ENCODE measurements around the gene MEOX1.

GRCh38 chr17:43640491-43641252 lies 21.1 kb downstream of the MEOX1 start:
- TF ChIP-seq CTCF (conservative IDR thresholded peaks at IDR 0.05; ENCODE audit: low read depth, low read length) (no peak), EZH2phosphoT487 (IDR thresholded peaks at IDR 0.05; ENCODE audit: borderline replicate concordance, low read length) (no peak), EZH2 (IDR thresholded peaks at IDR 0.05; ENCODE audit: low read length, unreplicated experiment) (no peak)

Data from PC-3 (cell line).